Activated T-helper 1 cell treated with Interleukin-2 at 50 U/mL for 16 hours (primary cell): Measurements from ENCODE around the gene STAB1.
"Not testable (repeated sequence)": the region's sequence is repeated elsewhere in the genome, so short reads cannot be mapped to it uniquely, and the experiment has no call there.

Experiments used
- DNase-seq: peaks from one replicate; pipeline ENCODE4 v3.0.0-alpha.2; 2020; ENCODE audit warnings: low read depth

The STAB1 gene

DNA sequence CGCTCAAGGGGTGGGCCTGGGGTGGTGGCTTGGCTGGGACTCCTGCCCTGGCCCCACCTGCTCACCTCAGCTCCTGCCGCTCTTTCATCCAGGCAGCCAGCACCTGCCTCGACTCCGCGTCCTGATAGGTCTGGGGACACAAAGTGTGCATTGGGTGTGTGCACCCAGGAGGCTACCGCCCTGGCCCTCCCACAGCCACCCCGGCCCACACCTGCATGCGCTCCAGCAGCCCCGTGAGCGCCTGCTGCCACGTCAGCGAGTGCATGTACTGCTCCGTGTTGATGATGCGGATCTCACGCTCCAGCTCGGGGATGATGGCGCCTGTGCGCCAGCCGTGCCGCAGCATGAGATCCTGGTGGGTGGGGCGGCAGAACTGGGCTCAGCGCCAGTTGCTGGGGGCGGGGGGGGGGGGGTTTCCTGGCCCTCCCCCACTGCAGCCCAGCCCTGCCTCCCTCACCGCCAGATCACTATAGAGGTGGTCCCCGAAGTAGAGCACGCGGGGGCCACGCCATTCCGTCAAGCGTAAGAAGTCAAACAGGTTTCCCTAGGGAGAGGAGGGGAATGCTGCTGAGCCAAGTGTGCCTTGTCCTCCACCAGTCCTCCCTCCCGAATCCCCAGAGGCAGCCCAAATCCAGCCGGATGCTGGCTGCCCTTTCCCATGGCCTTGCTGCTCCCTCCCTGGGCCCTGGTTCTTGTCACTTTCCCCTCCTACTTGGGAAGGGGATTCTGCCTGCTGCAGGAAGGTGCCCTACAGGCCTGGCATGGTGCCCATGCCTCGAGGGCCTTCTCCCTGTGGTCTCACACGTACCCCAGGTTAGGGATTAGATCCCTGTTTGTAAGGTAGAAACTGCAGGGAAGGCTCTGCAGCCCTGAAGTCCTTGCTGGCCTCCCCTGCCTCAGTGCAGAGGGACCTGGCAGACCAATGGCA is 29.9 kb downstream of the STAB1 start:
- DNase-seq = no peak

- DNase-seq = no peak
Observed at GRCh38 chr3:52525680-52526561, 30.8 kb downstream of the STAB1 start.

DNA sequence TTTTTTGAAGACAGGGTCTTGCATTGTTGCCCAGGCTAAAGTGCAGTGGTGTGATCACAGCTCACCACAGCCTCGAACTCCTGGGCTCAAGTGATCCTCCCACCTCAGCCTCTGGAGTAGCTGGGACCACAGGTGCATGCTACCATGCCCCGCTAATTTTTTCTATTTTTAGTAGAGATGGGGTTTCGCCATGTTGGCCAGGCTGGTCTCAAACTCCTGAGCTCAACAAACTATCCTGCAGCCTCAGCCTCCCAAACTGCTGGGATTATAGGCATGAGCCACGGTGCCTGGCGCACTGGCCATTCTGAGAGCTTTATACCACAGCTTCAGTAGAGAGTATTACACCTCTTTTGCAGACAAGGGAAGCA is 31.5 kb downstream of the STAB1 start:
- not testable (repeated sequence) for DNase-seq

- no peak for DNase-seq
Observed at GRCh38 chr3:52527039-52527731, 32.0 kb downstream of the STAB1 start.

DNA sequence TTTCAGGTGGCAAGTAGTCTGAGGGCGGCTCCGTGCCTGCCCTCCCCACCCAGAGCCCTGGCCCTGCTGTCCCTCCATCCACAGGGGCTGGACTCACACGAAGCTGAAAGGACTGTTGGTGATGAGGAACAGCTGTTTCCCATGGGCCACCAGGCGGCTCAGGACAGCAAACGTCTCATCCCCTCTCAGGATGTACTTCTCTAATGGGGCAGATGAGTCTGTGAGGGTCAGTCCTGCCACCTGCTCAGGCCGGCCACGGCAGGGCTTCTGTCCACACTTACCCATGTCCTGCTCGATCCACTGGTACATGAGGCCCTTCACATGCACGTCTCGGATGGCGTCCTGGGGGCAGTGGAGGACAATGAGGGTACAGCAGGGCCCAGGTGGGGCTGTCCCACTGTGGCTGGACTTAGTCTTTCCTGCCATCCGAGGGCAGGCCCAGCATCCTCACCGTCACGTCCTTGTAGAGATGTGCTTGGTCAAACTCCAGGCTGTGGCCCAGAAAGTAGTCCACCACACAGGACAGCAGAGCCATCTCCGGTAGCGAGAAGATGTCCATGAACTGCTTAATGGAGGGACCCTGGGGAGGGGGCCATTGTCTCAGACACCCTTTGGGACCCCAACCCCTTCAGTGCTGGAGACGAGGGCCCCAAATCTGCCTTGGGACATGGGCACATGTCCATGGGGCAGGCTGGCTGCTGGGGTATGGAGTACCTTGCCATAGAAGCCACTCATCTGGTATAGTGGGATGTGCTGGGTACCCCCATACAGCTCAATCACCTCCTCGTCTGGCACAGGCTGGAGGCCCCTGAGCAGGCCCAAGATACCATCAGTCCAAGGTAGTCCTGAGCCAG is 32.8 kb downstream of the STAB1 start:
- no peak for DNase-seq

GRCh38 chr3:52528586-52529375 is 33.6 kb downstream of the STAB1 start:
- no peak for DNase-seq

DNA sequence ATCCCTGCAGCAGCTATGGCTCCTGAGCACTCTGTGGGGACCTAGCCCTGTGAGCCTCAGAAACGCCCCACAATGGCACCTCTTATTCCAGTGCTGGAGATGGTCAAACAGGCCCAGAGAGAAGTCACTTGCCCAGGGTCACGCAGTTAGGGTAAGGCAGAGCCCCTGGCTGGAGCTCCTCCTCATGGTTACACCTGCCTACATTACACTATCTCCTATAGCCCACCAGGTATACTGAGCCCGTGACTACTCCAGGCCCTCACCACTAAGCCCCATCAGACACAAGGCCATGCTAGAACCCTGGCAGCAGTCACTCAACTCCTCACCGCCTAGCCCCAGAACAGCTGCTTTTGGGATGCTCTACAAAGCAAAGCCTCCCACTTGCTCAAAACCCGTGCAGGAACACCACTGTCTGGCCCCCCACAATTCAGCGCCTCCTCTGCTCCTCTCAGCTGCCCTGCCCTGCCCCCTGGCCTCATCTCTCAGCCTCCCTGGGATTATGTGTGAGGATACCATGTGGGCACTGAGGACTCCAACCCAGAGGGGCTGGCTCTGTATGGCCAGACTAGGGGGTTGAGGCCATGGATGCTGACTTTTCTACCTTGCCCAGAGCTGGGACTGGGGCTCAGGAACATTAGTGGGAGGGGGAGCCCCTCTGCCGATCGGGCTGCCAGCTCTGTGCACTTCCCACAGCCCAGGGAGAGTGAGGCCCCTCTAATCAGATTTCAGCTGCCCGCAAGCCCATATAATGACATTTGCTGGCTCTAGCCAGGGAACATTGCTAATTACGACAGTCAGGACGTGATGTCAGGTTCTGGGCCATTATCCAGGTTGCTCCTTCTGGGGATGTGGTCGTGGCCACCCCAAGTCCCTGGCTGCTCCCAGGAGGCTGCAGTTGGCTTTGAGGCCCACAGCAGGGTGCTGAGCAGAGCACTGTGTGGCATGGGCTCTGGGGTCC is 34.5 kb downstream of the STAB1 start:
- DNase-seq = no peak

GRCh38 chr3:52530918-52531826 is 36.0 kb downstream of the STAB1 start:
- DNase-seq = no peak

- no peak for DNase-seq
Observed at GRCh38 chr3:52531860-52532516, 36.9 kb downstream of the STAB1 start.

GRCh38 chr3:52532517-52532837 is 37.3 kb downstream of the STAB1 start:
- no peak for DNase-seq

DNA sequence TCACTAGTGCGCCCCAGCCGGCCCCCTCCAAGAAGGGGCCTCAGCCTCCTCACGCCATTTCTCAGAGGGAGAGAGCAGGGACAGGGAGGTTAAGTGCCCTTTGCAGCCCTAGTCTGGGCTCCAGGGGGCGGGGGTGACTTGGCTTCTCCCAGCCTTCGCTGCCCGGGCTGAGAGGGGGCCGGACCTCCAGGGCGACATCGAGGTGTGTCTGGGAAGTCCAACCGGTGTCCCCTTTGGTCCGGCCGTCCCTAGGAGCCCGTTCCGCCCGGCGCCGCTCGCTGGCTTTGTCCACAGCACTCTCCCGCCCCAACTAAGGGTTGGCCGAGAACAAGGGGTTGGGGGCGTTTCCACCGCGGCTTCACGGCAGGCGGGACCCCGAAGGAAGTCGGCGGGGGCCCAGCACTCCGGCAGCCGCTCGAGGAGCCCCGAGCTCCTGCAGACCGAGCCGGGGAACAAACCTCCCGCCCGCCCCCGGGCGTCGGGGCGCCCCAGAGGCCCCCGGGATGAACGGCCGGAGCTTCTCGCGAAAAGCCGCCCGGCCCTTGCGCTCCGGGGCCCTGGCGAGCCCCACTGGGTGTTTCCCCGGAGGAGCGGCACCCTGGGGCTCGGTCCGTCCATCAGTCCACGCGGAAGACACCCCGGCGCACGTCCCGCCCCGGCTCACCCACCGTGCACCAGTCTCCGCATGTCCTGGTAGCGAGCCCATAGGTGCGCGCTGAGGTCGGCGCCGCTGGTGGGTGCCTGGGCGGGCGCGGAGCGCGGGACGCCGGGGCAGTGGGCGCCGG is 37.9 kb downstream of the STAB1 start:
- no peak for DNase-seq

DNA sequence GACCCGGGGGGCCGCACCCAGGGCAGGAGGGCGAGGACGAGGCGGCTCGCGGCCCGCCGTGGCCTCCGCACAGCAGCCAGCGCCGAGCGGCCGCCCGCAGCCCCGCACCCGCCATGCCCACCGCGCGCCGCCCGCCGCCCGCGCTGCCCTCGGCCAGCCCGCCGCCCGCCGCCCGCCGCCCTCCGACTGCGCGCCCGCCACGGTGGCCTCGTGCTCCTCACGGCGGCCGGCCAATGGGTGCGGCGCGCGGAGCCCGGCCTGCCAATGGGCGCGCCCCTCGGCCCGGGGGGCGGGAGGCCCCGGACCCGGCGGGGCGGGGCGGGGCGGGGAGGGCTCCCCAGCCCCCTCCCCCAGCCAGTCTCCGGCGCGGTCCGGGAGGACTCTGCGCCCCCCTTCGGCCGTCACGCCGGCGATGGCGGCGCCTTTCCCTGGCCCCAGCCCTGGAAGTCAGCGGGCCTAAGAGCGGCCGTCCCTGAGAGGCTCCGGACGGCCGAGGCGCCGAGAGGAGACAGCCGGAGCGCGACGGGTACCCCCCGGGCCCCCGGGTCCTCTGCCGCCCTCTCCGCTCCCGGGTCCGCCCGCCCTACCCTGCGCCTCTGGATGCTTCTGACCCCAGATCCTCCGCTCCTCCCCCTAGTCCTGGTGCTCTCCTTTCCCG is 38.6 kb downstream of the STAB1 start, which contains the start of gene NT5DC2:
Gene NT5DC2, minus strand, starts transcription at position 235 of the 658 bp plus-strand sequence. Its CDS starts 120 bp downstream, at position 115.
- peak; percentile 62 for DNase-seq

DNA sequence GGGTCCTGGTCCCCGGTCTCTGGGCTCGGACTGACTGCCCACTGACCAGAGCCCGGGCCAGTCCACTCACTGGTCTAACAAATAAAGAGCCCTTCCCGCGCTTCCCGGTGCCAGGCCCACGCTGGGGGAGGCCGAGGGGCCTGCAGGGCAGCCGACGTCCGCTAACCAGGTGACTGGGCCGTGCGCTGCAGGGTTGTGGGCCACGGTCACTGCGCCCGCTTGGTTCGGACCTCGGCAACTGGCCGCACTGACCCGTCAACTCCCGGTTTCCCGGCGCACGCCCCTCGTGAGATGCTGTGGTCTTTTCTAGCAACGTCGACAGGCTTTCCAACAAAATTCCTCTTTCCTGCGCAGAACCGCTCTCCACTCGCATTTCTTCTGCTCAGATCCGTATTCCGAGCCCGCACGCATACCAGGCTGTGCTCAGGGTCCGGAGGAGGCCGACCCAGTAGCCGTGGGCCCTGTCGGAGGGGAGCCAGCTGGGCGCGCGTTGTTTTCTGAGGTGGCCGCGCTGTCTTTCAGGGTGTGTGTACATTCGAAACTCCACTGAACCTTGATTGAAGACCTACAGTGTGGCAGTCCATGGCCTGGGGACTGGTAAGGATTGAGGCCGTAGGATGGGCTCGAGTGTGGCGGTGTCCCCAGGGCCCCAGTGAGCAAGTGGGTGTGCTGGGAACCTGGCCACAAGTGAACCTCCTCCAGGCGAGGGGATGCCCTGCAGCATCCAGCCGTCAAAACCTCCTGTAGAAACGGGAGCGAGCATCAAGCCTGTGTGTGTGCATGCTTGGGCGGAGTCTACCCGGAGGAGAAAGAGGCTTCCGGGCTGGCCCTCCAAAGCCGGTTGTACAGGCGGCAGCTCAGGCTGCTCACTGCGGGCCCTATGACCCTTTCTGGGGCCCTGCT is 39.4 kb downstream of the STAB1 start:
- DNase-seq = no peak

- DNase-seq = no peak
Observed at GRCh38 chr3:52535411-52536111, 40.4 kb downstream of the STAB1 start.

GRCh38 chr3:52536112-52536368 is 40.9 kb downstream of the STAB1 start:
- DNase-seq = no peak
